Measurements from ENCODE around the gene CAPRIN1. TPM values are rescaled to one million over a fixed set of nuclear protein-coding genes. Genes with fewer than 3 reads are reported as not detected.
A peak's percentile ranks its signal among the peaks of the same experiment; 100 is the strongest.

Gene CAPRIN1
- total and polyA plus RNA-seq, 2 of the 8 experiments (the other 6 are each of a cell fraction or from before 2014, with no cell fraction given): 221 to 317 TPM

- TF ChIP-seq CHD7 (IDR thresholded peaks at IDR 0.05; ENCODE audit: insufficient replicate concordance, low read length) (peak; percentile 22), E2F6 (IDR thresholded peaks at IDR 0.05) (peak; percentile 46), ZNF274 (IDR thresholded peaks at IDR 0.05; ENCODE audit: borderline replicate concordance, extremely low read depth, low read length) (no peak), ATF3 (IDR thresholded peaks at IDR 0.05; ENCODE audit: insufficient read depth, low read depth, low read length) (peak; percentile 88), BACH1 (IDR thresholded peaks at IDR 0.05; ENCODE audit: low read length) (no peak), RBBP5 (IDR thresholded peaks at IDR 0.05; ENCODE audit: borderline replicate concordance, low read depth, low read length) (peak; percentile 59), RNF2 (IDR thresholded peaks at IDR 0.05; ENCODE audit: borderline replicate concordance, low read depth, low read length, missing control alignments, poor library complexity, severe bottlenecking) (no peak)
These were observed 53.8 kb downstream of the CAPRIN1 start, which contains the start of gene NAT10 (continued) for GRCh38 chr11:34105079-34105956.
